Ramos (cell line): ENCODE data around the gene DUS1L.

ENCODE experiments used
- in situ Hi-C: fragments of 300-500 bp; cut with MboI; formaldehyde crosslinking; loops from one replicate; pipeline ENCODE4 v1.14.3; 2022; ENCODE audit warnings: low sequenced_read_pairs; ENCODE audit not compliant: unreplicated experiment

DUS1L gene

DNA sequence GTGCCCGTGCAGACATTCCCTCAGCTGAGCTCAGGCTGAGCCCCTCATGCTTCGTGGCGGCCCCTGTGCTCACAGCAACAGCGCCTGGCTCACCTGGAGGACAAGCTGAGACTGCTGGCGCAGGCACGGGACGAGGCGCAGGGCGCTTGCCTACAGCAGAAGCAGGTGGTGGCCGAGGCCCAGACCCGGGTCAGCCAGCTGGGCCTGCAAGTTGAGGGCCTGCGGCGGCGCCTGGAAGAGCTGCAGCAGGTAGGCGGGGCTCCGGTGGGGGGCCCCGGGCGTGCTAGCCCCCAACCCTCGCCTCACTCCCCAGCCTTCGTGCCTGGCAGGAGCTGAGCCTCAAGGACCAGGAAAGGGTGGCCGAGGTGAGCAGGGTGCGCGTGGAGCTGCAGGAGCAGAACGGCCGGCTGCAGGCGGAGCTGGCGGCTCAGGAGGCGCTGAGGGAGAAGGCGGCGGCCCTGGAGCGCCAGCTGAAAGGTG lies 35.6 kb downstream of the DUS1L start:
- in situ Hi-C loops, result loop anchor here (5.0 kb wide), 1 partner anchor 127 kb away; no protein-coding TSS in a partner anchor

DNA sequence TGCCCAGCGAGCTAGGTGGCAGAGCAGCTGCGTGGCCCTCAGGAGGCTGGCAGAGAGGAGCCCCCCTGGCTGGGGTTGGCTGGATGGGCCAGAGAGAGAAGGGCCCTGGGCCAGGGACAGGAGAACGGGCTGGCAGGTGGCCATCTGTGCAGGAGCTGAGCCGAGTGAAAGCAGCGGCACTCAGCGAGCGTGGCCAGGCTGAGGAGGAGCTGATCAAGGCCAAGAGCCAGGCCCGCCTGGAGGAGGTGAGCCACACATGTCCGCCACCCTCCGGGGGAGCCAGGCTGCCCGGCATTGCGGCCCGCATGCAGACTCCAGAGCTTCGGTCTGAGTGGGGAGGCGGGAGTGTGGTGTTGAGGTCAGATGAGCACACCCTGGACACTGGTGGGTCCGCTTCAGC lies 36.2 kb downstream of the DUS1L start:
- in situ Hi-C loops, result no loop called here

DNA sequence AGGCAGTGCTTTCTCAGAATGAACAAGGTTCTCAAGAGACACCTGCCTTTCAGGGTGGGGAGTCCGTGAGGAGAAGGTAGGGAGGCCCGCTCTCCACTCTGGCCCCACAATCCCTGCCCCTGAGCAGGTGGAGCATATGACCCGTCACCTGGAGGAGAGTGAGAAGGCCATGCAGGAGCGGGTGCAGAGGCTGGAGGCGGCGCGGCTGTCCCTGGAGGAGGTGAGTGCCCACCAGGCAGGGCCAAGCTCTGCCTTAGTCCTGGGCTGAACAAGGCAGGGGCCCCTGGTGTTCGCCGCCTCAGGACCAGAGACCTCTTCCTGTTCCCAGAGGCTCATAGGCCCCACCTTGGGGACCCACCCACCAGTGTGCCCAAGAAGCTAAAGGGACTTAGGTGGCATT lies 36.6 kb downstream of the DUS1L start:
- in situ Hi-C loops, result no loop called here

DNA sequence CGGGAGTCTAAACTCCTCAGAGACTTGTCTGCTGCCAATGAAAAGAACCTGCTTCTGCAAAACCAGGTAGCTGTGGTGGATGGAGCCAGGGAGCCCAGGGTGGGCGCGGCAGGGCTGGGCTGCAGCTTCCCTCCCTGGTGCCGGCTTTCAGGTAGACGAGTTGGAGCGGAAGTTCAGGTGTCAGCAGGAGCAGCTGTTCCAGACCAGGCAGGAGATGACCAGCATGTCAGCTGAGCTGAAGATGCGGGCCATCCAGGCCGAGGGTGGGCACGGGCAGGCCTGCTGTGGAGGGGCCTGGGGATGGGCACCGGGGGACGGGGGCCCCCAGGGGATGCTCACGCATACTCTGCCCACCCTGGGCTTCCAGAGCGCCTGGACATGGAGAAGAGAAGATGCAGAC lies 37.4 kb downstream of the DUS1L start:
- in situ Hi-C loops, result no loop called here

DNA sequence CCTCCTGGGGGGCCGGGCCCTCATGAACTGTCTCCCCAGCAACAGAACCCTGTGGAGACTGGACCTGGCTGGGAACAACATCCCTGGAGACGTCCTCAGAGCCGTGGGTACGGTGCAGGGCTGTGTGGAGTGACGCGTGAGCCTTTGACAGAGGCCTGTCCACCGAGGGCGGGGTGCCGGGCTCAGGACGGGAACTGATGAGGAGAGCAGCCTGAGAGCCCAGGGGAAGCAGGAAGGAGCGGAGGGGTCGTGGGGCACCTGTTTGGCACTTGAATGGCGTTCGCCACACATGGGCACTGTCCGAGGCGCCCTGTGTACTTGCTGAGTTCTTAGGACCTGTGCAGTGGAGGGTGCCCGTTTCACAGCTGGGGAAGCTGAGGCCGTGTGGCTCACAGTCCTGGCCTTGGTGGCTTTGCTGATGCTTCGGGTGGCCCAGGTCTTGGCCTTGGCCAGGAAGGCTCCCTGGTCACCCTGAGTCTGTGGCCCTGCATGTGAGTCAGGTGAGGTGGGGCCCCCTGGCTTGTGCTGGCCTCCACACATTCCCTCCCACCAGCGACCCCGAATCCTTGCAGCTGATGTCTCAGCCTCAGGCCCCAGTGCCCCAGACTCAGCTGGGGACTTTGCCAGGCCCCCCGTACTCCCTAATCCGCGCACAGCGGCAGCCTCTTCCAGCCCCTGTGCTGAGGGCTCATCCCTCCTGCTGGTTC lies 40.0 kb downstream of the DUS1L start:
- in situ Hi-C loops, result no loop called here

DNA sequence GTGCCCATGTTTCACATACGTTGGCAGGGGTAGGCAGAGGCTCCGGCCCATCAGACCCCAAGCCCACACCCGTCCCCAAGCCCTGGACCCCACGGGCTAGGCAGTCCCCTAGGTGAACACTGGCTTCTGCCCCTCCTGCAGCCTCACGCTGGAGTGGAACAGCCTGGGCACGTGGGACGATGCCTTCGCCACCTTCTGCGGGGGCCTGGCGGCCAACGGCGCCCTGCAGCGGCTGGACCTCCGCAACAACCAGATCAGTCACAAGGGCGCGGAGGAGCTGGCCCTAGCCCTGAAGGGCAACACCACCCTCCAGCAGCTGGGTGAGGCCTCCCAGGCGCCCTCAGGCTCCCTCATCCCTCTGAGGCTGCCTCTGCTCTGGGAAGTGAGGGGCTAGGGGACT lies 40.7 kb downstream of the DUS1L start:
- in situ Hi-C loops, result loop anchor here (5.0 kb wide), 1 partner anchor 68 kb away; no protein-coding TSS in a partner anchor

DNA sequence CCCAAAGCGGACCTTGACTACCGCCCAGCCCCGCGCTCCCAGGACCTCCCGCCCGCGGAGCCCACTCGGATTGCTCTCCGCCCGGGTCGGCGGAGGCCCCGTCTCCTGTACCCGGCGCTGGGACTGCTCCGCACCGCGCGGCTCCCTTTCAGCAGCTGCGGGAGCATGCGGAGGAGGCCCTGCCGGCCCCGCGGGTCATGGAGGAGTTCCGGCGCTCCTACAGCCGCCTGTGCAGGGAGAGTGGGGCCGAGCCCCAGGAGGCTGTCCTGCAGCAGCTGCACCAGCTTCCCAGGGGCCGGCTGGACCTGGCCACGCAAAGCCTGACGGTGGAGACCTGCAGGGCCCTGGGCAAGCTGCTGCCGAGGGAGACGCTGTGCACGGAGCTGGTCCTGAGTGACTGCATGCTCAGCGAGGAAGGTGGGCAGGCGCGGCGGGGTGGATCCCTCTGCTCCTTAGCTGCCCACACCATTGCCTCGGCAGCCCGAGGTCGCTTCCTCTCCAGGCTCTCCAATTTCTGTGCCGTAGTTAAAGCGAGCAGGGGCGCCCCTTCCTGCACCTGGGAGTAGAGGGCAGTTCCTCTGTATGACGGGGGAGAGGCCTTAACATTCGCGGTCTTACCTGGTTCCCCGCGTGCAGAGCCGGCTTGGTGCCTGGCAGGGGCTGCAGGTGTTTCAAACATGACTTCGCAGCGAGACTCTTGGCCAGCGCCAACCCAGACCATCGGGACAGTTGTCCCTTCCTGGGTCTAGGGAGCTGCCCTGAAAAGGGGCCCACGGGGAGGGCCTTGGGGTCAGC lies 42.0 kb downstream of the DUS1L start:
- in situ Hi-C loops, result loop anchor here (5.0 kb wide), 1 partner anchor 66 kb away; no protein-coding TSS in a partner anchor

DNA sequence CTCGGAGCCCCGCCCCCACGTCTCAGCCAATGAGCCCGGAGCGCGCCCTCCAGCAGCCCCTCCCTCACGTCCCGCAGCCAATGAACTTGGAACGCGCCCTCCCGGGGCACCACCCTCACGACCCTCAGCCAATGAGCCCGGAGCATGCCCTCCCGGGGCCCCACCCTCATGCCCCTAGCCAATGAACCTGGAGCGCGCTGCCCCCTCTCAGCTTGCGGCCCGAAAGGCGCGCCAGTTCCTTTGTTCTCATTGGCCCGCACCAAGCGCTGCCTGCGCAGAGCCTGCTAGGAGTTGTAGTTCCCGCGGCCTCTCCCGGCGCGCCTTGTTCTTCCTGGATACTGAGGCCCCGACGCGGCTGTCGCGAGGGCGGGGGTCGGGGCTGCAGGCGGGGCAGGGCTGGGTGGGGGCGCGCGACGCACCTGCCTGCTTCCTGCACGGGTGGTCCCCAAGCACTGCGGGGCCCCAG lies 42.6 kb downstream of the DUS1L start, which contains the start of gene LRRC45:
LRRC45 (plus strand) TSS at position 325 of the 466 bp plus-strand sequence. CDS start 339 bp downstream, outside the sequence.
- in situ Hi-C loops, result loop anchor here (5.0 kb wide), 1 partner anchor 66 kb away; no protein-coding TSS in a partner anchor

DNA sequence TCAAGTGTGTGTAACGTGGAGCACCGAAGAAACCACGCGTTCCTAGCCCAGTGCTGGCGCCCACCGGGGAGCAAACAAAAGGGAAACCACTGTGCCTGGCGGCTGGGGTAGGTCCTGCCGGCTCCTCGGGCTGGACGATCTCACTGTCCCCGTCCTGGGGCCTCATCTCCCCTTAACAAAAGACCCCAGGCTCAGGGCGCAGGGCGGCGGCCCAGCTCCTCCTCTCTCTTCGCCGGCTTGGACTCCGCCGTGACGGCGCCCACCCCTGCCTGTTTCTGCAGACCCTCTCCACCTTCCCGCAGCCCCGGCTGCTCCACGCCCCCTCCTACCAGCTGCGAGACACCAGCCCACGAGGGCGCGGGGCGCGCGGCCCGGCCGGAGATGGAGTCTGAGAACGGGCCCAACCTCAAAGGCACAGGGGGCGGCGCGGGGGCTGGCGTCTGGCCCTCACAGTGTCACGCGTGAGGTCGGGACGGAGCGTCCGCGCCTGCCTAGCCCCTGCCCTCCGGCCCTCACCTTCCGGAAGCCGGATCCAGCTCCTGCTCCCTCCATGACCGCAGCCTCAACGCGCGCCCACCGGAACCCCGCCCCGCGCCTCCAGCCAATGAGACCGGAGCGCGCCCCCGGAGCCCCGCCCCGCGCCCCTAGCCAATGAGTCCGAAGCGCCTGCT lies 43.2 kb downstream of the DUS1L start, which contains the start of gene CENPX:
CENPX (minus strand) TSS at position 569 of the 671 bp plus-strand sequence; CDS start at position 552, 17 bp downstream.
- in situ Hi-C loops, result loop anchor here (5.0 kb wide), 1 partner anchor 65 kb away; no protein-coding TSS in a partner anchor

DNA sequence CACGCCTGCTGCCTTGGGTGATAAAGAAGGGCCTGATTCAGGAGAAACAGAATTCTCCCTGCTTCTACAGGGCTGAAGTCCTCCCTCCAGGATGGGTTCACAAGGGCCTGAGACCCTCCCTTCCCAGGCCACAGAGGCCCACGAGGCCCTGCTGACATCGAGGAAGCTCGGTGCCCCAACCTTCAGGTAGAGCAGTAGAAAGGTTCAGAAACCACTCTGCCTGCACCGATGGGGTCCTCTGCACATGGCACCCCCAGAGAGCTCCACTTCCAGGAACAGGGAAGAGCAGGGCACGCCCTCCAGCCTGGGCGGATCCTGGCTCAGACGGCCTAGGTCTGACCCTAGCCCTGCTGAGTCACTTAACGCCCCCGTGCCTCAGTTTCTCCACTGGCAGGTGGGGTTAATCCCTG lies 43.7 kb downstream of the DUS1L start:
- in situ Hi-C loops, result loop anchor here (5.0 kb wide), 1 partner anchor 65 kb away; no protein-coding TSS in a partner anchor

DNA sequence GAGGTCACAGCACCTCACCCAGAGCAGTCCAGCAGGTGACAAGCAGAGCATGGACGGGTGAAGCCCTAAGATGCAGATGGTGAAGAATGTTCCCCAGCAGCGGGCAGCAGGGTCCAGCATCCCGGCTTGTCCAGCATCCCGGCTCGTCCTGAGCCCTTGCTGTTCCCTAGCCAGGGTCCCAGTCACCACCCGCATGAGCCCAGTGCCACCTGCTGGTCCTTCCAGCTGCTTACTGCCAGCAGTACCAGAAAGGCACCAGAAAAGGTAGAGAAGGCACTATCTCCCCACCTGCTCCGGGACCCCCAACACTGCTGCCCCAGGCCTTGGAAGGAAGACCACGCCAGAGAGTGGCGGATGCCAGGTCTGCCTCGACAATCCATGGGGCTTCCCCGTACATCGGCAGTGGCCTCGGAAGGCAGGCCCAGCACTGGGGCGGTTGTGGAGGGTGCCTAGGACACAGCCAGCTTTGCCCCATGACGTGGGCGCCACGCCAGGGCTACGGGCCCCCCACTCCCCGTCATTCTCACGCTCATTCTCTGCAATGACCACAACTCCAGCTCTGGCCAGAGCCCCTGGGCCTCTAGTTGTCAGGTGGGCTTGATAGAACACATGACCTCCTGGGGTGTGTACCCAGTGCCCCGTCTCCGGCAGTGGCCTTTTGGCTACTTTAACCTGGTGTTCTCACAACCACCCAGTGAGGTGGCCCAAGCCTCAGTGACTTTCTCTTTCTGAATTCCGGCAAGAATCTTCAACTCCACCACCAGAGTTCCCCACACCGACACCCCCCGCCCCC lies 44.3 kb downstream of the DUS1L start:
- in situ Hi-C loops, result loop anchor here (5.0 kb wide), 1 partner anchor 64 kb away; no protein-coding TSS in a partner anchor

DNA sequence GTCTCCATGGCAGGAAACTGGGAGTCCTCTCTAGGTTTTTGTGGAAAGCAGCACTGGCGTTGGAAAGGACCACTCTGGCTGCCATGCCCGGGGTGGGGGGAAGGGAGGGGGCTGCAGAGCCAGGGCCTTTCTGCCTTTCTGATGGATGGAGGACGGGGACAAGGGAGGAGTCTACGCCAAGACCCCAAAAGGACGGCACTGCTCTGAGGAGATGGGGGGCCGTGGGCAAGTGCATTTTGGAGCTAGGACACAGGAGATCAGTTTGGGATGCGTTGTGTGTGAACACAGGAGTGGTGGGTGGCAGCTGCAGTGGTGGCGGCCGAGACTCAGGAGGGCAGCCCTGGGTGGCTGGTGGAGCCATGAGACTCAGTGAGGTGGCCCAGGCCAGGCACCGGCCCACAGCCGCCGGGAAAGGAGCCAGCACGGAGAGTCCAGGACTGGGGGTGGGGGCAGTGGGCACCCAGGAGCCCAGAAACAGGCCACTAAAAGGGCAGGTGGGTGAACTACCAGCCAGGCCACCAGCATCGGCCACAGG lies 45.0 kb downstream of the DUS1L start:
- in situ Hi-C loops, result loop anchor here (5.0 kb wide), 1 partner anchor 63 kb away; no protein-coding TSS in a partner anchor

DNA sequence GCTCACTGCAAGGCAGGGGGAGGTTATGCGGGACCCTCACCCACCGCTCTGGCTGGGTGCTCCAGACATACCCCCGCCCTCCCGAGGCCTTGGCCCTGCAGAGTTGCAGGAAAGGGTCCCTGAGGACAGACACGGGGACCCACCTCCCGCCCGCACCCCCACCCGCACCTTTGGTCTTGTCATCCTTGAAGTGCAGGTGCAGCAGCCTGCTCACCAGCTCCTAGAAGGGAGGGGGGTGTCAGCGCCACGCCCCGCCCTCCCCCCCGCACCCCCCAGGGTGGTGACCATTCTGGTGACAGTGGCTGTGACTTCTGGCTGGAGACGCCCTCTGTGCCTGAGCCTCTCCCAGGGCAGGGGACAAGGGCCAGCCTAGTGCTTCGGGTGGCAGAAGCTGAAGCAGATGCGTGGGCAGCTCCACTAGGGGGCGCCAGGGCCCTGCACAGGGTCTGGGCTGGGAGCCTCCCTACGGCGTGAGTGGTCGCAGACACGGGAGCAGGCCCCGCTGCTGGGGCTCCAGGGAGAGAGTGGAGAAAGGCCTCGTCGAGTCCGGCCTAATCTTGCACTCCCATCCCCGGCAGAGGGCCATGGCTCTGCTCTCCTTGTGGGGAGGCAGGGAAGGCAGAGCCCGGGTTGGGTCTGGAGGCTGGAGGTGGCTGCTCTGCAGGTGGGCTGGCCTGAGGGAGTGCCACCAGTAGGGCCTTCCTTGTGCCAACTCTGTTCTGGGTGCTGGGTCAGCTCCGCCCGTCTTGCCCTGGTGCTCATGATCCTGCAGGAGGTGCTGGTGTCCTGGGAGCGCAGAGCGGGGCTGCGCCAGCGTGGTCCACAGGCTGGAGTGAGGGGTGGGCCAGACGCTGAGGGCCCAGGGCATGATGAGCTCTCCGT lies 45.7 kb downstream of the DUS1L start:
- in situ Hi-C loops, result loop anchor here (5.0 kb wide), 1 partner anchor 63 kb away; no protein-coding TSS in a partner anchor

DNA sequence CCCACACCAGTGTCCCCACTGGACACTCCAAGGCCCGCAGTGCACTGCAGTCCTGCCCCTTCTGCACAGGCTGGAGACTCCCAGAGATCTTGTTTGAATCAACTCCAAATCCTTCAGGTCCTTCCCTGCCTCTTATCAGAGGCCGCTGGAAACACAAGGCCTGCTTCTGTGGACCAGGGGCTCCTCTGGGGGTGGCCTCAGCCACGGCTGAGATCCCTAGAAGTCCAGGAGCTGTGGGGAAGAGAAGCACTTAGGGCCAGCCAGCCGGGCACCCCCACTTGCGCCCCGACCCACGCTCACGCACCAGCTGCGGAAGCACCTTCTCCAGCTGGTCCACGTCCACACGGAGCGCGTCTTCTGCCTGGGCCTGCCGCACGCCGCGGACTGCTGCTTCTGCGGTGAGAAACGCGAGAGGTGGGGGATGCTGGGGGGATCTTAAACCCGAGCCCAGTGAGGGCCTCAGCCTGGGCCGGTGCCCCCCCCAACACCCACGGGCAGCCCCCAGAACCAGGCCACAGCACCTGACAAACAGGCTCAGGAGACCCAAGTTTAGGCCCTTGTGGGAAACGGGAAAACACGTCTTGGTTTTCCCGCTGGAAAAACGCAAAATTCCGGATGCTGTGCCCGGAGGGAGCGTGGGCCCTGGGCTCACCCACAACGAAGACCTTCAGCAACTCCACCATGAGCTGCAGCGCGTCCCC lies 46.5 kb downstream of the DUS1L start:
- in situ Hi-C loops, result no loop called here

DNA sequence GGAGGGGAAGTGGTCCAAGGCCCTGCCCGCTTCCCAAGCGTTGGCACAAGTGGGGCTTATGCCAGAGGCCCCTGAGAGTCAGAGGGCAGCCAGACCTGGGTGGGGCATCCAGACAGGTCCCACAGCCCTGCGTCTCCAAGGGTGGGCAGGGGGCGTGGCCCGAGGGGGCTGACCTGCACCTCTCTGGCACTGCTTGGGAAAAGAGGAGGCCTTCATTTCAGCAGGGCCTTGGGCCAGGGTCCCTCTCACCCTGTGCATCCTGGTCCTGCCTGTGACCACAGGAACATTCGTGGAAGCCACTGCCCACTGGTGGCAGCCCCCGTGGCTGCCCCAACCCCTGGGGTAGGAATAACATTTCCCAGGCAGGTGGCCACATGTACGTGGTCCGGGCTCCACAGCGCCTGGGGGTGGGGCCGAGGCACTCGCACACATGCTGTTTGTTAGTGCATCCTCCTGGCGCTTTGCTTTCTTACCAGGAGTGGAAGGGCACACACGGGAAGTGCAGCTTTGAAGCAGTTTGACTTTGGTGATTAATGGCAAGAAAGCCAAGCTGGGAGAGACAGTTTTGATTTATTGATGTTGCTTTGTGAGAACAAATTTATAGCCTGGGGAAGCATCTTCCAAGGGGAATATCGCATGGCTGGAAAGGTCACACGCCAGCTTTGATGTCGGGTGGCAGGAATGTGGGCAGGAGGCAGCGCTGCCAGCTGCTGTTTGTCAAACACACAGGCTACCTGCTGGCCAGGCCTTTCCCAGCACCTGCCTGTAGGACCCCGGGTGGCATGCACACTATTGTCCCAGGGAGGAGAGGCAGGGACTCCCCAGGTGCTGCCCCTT lies 47.2 kb downstream of the DUS1L start:
- in situ Hi-C loops, result no loop called here

DNA sequence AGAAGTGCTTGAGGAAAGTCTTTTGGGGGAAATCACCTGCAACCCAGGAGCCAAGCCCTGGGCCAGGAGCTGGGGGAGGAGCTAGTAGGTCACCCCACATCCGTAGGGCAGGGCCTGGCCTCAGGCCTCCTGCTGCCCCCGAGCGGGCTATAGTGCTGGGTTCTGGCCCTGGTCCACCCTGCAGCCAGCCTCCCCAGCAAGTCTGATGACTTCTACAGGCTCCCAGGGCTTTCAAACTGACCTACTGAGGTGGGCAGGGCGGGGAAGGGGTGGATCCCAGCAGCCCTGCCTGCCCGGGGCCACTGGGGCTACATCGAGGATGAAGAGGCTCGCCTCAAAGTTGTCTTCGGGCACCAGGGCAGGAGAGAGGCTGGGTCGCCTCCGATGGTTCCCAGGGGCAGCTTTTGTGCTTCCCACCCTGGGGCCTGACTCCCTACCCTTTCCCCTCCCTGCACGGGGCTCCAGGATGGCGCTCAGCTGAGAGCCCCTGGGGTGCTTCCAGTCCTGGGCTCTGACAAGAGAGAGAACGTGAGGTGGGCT lies 47.9 kb downstream of the DUS1L start:
- in situ Hi-C loops, result no loop called here
